NCI-H774 (cell line): ENCODE results near the gene TANC2.

Experiments used
- DNase-seq: peaks from one replicate; lab custom pipeline; 2025; lab: John Stamatoyannopoulos, UW

Gene TANC2

GRCh38 chr17:63001689-63002394 lies 35.8 kb downstream of the TANC2 start:
- no peak for DNase-seq

- DNase-seq: no peak
These were observed 36.6 kb downstream of the TANC2 start for GRCh38 chr17:63002625-63003024.

- DNase-seq: no peak
These were observed 49.8 kb downstream of the TANC2 start for GRCh38 chr17:63015824-63016223.
